ENCODE data around the gene NEK1.

NEK1 gene

GRCh38 chr4:169650227-169650936, 38.0 kb upstream of the NEK1 start:
- Histone ChIP-seq H3K36me3 (replicated peaks; ENCODE audit: insufficient read depth, low read length) (no peaks in the 10 kb centered on the region), H3K9me2 (replicated peaks; ENCODE audit: insufficient read depth, low read length) (no peaks in the 10 kb centered on the region), H3K4me2 (ENCODE audit: low read depth, low read length) (no peak overlapping the region), H3K79me2 (ENCODE audit: low read length) (peaks cover 13% of the 10 kb centered on the region; the same call in 1 of the 2 replicates), H3K4me1 (ENCODE audit: low read length) (no peaks in the 10 kb centered on the region), H3F3A (ENCODE audit: insufficient read depth, low read length) (no peaks in the 10 kb centered on the region), H2AFZ (ENCODE audit: low read length) (no peak overlapping the region), H4K20me1 (ENCODE audit: insufficient read depth, low read length) (no peaks in the 10 kb centered on the region), H3K9ac (ENCODE audit: low read length) (no peak overlapping the region), H3K27me3 (replicated peaks; ENCODE audit: insufficient read depth, low read length) (no peaks in the 10 kb centered on the region), H3K4me3 (ENCODE audit: low read length) (no peak overlapping the region), H3K27ac (ENCODE audit: low read length) (no peak overlapping the region), H3K9me3 (replicated peaks; ENCODE audit: insufficient read depth, low read length) (no peaks in the 10 kb centered on the region)
- TF ChIP-seq EZH2 (optimal IDR thresholded peaks at IDR 0.05; ENCODE audit: low read depth, low read length): no peak
- TF ChIP-seq EZH2phosphoT487 (IDR thresholded peaks at IDR 0.05; ENCODE audit: low read length): no peak
- no peak for TF ChIP-seq CTCF (IDR thresholded peaks at IDR 0.05; ENCODE audit: low read length)
- no peak for DNase-seq

- no peaks in the 10 kb centered on the region for H3K9me2 ChIP-seq (replicated peaks; ENCODE audit: insufficient read depth, low read length)
- no peak for DNase-seq
- H2AFZ ChIP-seq (ENCODE audit: low read length): no peak overlapping the region
- H3K4me1 ChIP-seq (ENCODE audit: low read length): no peaks in the 10 kb centered on the region
- peaks cover 11% of the 10 kb centered on the region; the same call in 1 of the 2 replicates for H3K79me2 ChIP-seq (ENCODE audit: low read length)
- H3K9me3 ChIP-seq (replicated peaks; ENCODE audit: insufficient read depth, low read length): no peaks in the 10 kb centered on the region
- H3K4me2 ChIP-seq (ENCODE audit: low read depth, low read length): no peak overlapping the region
- H3K4me3 ChIP-seq (ENCODE audit: low read length): no peak overlapping the region
- H4K20me1 ChIP-seq (ENCODE audit: insufficient read depth, low read length): no peaks in the 10 kb centered on the region
- no peak overlapping the region for H3K9ac ChIP-seq (ENCODE audit: low read length)
- TF ChIP-seq EZH2phosphoT487 (IDR thresholded peaks at IDR 0.05; ENCODE audit: low read length) (no peak), CTCF (IDR thresholded peaks at IDR 0.05; ENCODE audit: low read length) (no peak), EZH2 (optimal IDR thresholded peaks at IDR 0.05; ENCODE audit: low read depth, low read length) (no peak)
- H3F3A ChIP-seq (ENCODE audit: insufficient read depth, low read length): no peaks in the 10 kb centered on the region
- H3K27me3 ChIP-seq (replicated peaks; ENCODE audit: insufficient read depth, low read length): no peaks in the 10 kb centered on the region
- no peaks in the 10 kb centered on the region for H3K36me3 ChIP-seq (replicated peaks; ENCODE audit: insufficient read depth, low read length)
- no peak overlapping the region for H3K27ac ChIP-seq (ENCODE audit: low read length)
Observed at GRCh38 chr4:169649545-169650226, 37.3 kb upstream of the NEK1 start.

- Histone ChIP-seq H3K36me3 (replicated peaks; ENCODE audit: insufficient read depth, low read length) (no peaks in the 10 kb centered on the region), H3K9me3 (replicated peaks; ENCODE audit: insufficient read depth, low read length) (no peaks in the 10 kb centered on the region), H3K4me1 (ENCODE audit: low read length) (no peaks in the 10 kb centered on the region), H3F3A (ENCODE audit: insufficient read depth, low read length) (no peaks in the 10 kb centered on the region), H3K79me2 (ENCODE audit: low read length) (no peaks in the 10 kb centered on the region), H3K27ac (ENCODE audit: low read length) (no peak overlapping the region), H3K9ac (ENCODE audit: low read length) (no peak overlapping the region), H2AFZ (ENCODE audit: low read length) (no peak overlapping the region), H3K4me2 (ENCODE audit: low read depth, low read length) (no peak overlapping the region), H4K20me1 (ENCODE audit: insufficient read depth, low read length) (no peaks in the 10 kb centered on the region), H3K4me3 (ENCODE audit: low read length) (no peak overlapping the region), H3K27me3 (replicated peaks; ENCODE audit: insufficient read depth, low read length) (no peaks in the 10 kb centered on the region), H3K9me2 (replicated peaks; ENCODE audit: insufficient read depth, low read length) (no peaks in the 10 kb centered on the region)
- no peak for DNase-seq
- TF ChIP-seq CTCF (IDR thresholded peaks at IDR 0.05; ENCODE audit: low read length) (no peak), EZH2 (optimal IDR thresholded peaks at IDR 0.05; ENCODE audit: low read depth, low read length) (no peak), EZH2phosphoT487 (IDR thresholded peaks at IDR 0.05; ENCODE audit: low read length) (no peak)
Observed at GRCh38 chr4:169645627-169646026, 33.2 kb upstream of the NEK1 start.

Measured in MM.1S (cell line).